ENCODE measurements around the gene POC1A. TPM values are rescaled to one million over a fixed set of nuclear protein-coding genes. Genes with fewer than 3 reads are reported as not detected.

POC1A gene
- total and polyA plus RNA-seq, 3 donors from 2014 or later: 16.7 to 36.1 (median 21.7) TPM

DNA sequence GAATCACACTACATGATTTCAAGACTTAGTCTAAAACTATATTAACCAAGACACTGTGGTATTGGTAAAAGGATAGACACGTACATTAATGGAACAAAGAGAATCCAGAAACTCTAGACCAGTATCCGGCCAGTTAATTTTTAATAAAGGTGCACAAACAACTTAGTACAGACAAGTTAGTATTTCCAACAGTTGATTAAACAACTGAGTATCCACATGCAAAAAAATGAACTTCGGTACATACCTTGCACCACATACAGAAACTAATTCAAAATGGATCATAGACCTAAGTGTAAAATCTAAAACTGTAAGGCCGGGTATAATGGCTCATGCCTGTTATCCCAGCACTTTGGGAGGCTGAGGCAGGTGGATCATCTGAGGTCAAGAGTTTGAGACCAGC, 51.3 kb downstream of the POC1A start:
- 93 to 100% methylated on average over 4 of the region's 4 CpGs for WGBS, 2 donors
- Histone ChIP-seq H3K4me1 (peaks cover under 1% of the 10 kb centered on the region), H3K27ac (no peak overlapping the region), H3K36me3 (ENCODE audit: low read depth, missing control alignments) (no peaks in the 10 kb centered on the region), H3K4me3 (no peak overlapping the region), H3K9me3 (no peaks in the 10 kb centered on the region), H3K27me3 (no peaks in the 10 kb centered on the region)
- no peak for DNase-seq
- TF ChIP-seq, protein P1, sequence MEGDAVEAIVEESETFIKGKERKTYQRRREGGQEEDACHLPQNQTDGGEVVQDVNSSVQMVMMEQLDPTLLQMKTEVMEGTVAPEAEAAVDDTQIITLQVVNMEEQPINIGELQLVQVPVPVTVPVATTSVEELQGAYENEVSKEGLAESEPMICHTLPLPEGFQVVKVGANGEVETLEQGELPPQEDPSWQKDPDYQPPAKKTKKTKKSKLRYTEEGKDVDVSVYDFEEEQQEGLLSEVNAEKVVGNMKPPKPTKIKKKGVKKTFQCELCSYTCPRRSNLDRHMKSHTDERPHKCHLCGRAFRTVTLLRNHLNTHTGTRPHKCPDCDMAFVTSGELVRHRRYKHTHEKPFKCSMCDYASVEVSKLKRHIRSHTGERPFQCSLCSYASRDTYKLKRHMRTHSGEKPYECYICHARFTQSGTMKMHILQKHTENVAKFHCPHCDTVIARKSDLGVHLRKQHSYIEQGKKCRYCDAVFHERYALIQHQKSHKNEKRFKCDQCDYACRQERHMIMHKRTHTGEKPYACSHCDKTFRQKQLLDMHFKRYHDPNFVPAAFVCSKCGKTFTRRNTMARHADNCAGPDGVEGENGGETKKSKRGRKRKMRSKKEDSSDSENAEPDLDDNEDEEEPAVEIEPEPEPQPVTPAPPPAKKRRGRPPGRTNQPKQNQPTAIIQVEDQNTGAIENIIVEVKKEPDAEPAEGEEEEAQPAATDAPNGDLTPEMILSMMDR (IDR thresholded peaks at IDR 0.05): no peak
- TF ChIP-seq POLR2A (IDR thresholded peaks at IDR 0.05): no peak
- intact Hi-C loops (cut with DNase I; ENCODE audit: low total_unique reads): no loop called here

DNA sequence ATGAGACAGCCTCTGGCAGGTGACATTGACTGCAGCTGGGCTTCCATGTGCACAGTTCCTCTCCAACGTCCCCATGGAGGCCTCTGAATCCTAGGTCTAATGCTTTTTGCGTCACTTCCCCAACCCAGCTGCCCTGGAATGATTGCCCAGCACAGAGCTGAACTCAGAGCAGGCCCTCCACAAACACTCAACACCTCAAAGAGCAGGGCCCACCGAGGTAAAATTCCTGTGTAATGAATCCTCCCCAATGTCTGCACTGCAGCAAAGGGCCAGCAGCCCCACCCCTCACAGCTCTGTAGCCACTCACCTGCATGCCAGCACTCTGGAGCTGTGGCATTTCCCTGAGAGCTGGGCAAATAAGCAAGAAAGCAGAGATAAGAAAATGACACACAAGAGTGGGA, 55.2 kb downstream of the POC1A start:
- Histone ChIP-seq H3K36me3 (ENCODE audit: low read depth, missing control alignments) (no peaks in the 10 kb centered on the region), H3K27ac (no peak overlapping the region), H3K27me3 (no peaks in the 10 kb centered on the region), H3K4me1 (no peaks in the 10 kb centered on the region), H3K4me3 (no peak overlapping the region), H3K9me3 (no peaks in the 10 kb centered on the region)
- WGBS, 2 donors: 81 to 88% methylated on average over 3 of the region's 3 CpGs
- intact Hi-C loops (cut with DNase I; ENCODE audit: low total_unique reads): no loop called here
- no peak for TF ChIP-seq POLR2A (IDR thresholded peaks at IDR 0.05)
- TF ChIP-seq, protein P1 (IDR thresholded peaks at IDR 0.05): no peak
- no peak for DNase-seq

DNA sequence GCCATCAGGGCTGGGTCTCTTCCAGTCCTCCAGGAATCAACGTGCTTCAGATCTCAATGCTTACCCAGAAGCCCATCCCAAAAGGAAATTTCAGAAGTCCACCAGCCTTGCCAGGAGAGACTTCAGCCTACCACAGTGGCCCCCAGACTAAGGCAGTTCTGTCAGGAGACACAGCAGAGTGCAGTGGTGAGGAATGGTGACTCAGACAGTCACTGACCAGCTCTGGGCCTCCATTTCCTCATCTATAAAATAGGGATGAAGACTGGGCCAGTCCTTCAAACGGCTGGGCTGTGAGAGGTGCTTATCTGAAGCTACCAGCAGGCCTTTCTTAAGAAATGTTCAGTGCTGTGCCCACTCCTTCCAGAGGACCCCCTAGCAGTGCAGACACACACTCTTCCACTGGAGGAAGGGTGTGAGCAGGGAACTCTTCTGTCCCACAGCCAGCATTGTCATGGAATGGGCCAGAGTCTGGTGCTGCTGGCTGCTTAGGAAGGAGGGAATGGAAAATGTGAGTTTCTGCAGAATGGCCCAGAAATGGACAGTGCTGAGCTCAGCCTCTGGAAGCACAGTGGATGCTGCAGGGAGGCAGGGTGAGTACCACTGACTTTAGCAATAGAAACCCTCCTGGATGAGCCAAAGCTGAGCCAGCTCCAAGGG, 56.2 kb downstream of the POC1A start:
- no peak overlapping the region for H3K4me3 ChIP-seq
- no peaks in the 10 kb centered on the region for H3K9me3 ChIP-seq
- no peak for DNase-seq
- H3K27ac ChIP-seq: no peak overlapping the region
- WGBS, 2 donors: 79 to 86% methylated on average over 2 of the region's 2 CpGs
- intact Hi-C loops (cut with DNase I; ENCODE audit: low total_unique reads): no loop called here
- no peaks in the 10 kb centered on the region for H3K27me3 ChIP-seq
- no peaks in the 10 kb centered on the region for H3K36me3 ChIP-seq (ENCODE audit: low read depth, missing control alignments)
- TF ChIP-seq POLR2A (IDR thresholded peaks at IDR 0.05): no peak
- TF ChIP-seq, protein P1 (IDR thresholded peaks at IDR 0.05): no peak
- H3K4me1 ChIP-seq: peaks cover 3% of the 10 kb centered on the region

DNA sequence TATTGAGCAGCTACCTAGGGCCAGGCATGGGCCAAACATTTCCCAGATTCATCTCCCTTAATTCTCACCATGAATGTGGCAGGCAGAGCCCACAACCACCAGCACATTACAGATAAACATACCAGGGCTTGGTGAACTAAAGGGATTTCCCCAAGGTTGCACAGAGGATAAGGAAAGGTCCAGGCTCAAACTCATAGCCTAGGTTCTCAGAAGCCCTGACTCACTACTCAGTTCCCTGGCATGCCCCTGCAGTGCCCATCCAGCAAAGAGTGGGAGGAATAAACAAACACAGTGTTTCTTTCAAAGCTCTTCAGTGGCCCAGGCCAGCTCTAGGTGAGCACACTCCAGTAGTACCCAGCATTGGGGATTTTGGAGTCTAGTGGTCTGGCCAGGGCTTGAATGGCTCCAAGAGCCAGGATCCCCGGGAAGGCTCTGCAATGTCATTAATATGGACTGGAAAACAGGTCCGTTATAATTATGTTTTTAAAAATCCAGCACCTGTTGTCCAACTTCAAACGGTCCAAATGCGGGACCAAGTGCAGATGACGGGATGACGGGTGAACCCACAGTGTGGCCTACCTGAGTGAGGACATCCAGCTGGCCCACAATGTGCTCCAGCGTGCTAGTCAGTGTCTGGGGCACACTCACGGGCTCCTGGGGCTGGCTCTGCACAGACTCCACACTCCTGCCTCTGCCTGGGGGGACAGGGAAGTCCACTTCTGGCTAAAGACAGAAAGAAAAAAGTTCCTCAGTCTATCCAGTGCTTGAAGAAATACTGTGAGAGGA, 58.0 kb downstream of the POC1A start:
- WGBS, 2 donors: 91 to 92% methylated on average over 8 of the region's 8 CpGs
- intact Hi-C loops (cut with DNase I; ENCODE audit: low total_unique reads): no loop called here
- H3K4me3 ChIP-seq: no peak overlapping the region
- H3K4me1 ChIP-seq: peaks cover 8% of the 10 kb centered on the region
- no peak for DNase-seq
- H3K9me3 ChIP-seq: no peaks in the 10 kb centered on the region
- TF ChIP-seq, protein P1 (IDR thresholded peaks at IDR 0.05): no peak
- TF ChIP-seq POLR2A (IDR thresholded peaks at IDR 0.05): no peak
- no peaks in the 10 kb centered on the region for H3K27me3 ChIP-seq
- H3K36me3 ChIP-seq (ENCODE audit: low read depth, missing control alignments): no peaks in the 10 kb centered on the region
- H3K27ac ChIP-seq: no peak overlapping the region

Data from testis (tissue), 3 donors.